Superior temporal gyrus (tissue), 1 donor: ENCODE results near the gene GUCD1.
A peak's percentile ranks its signal among the peaks of the same experiment; 100 is the strongest.

ENCODE experiments used
- DNase-seq: peaks from one replicate; pipeline ENCODE4 v3.0.0-alpha.2; 2016; ENCODE audit errors: extremely low spot score

The GUCD1 gene

GRCh38 chr22:24529898-24530297 is 25.0 kb downstream of the GUCD1 start:
- no peak for DNase-seq

GRCh38 chr22:24526191-24526590 is 28.7 kb downstream of the GUCD1 start:
- DNase-seq = no peak

- DNase-seq = peak; percentile 85
Observed at GRCh38 chr22:24525416-24526037, 29.4 kb downstream of the GUCD1 start.

- DNase-seq = no peak
Observed at GRCh38 chr22:24523873-24524272, 31.1 kb downstream of the GUCD1 start.

- peak; percentile 48 for DNase-seq
Observed at GRCh38 chr22:24521791-24522245, 33.1 kb downstream of the GUCD1 start.

DNA sequence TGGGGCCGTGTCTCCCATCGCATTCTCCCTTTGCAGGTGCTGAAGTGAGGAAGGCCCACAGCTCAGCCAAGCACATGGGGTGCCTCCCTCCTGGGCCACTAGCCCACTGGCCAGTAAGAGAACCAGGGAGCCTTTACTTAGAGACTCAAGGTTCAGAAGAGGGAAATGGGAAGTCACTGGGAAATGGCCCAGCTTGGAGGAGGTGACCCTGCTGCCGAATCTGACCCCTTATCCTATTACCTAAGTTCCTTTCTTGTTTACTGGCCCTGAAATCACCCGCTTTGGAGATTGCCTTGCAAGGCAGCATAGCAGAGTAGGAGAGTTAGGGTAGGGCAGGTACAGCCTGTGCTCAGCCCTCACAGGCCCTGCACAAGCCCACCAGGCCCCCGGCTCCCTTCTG is 35.4 kb downstream of the GUCD1 start:
- DNase-seq = no peak

DNA sequence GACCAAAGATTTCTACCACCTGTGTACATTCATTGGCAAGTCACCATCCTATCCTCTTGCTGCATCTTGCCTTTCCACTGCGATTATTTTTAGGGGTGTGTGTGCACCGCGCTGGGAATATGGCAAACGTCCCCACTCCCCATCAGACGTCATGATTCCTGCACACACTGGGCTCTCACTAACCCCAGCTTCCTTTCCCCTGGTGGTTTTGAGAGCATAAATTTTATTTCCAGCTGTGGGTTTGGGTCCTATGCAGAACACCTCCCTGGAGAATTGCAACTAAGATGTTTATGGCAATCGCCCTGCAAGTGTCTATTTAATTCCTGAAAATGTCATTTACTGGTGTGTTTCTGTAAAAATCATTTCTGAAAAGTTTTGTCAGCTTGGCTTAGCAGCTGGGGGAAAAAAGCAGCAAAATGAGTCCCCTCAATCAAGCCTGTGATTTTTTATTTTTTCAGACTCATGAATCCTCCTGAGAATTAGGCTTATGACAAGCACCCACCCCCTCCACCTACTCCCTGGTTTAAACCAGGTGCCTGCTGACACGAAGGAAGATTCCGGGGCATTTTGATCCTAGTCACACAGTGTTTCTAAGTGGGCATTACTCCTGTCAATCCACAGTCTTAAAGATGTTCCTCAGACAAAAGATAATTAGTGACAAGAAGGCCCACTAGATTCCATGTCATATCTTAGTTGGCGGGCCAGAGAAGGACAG is 36.0 kb downstream of the GUCD1 start:
- no peak for DNase-seq

GRCh38 chr22:24518228-24518627 is 36.7 kb downstream of the GUCD1 start:
- DNase-seq = no peak

GRCh38 chr22:24517446-24517845 is 37.5 kb downstream of the GUCD1 start:
- no peak for DNase-seq

DNA sequence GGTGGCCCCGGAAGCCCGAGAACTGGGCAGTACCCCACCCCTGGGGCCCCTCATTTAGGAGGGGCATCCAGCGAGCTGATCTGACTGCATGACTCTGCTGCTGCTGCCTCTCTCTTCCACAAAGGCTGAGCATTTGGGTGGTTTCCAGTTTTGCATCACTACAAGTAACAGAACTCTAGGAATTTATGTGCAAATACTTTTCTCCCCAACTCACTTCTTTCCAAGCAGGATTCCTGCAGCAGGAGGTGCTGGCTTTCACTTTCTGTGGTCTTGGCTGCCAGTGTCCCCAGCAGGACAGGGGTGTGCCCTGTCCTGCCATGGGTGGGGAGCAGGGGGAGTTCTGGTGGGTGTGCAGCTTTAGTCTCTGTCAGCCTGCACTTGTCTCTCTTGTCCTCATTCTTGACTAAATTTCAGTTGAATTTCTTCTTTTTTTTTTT is 38.6 kb downstream of the GUCD1 start:
- no peak for DNase-seq

DNA sequence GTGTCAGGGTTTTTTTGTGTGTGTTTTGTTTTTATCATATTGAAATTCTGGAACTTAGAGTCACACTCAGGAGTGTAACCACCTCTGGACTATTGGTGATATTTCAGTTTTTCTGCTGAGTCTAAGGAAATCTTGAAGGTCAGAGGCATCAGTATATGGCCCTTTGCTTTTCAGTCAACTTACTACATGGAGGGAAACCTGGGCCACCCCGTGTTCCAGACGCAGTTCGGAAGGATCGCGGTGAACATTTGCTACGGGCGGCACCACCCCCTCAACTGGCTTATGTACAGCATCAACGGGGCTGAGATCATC is 40.0 kb downstream of the GUCD1 start:
- DNase-seq = no peak

GRCh38 chr22:24514241-24515026 is 40.5 kb downstream of the GUCD1 start:
- DNase-seq = no peak

GRCh38 chr22:24513378-24514240 is 41.3 kb downstream of the GUCD1 start:
- no peak for DNase-seq

- DNase-seq = no peak
Observed at GRCh38 chr22:24512043-24512442, 42.9 kb downstream of the GUCD1 start.

DNA sequence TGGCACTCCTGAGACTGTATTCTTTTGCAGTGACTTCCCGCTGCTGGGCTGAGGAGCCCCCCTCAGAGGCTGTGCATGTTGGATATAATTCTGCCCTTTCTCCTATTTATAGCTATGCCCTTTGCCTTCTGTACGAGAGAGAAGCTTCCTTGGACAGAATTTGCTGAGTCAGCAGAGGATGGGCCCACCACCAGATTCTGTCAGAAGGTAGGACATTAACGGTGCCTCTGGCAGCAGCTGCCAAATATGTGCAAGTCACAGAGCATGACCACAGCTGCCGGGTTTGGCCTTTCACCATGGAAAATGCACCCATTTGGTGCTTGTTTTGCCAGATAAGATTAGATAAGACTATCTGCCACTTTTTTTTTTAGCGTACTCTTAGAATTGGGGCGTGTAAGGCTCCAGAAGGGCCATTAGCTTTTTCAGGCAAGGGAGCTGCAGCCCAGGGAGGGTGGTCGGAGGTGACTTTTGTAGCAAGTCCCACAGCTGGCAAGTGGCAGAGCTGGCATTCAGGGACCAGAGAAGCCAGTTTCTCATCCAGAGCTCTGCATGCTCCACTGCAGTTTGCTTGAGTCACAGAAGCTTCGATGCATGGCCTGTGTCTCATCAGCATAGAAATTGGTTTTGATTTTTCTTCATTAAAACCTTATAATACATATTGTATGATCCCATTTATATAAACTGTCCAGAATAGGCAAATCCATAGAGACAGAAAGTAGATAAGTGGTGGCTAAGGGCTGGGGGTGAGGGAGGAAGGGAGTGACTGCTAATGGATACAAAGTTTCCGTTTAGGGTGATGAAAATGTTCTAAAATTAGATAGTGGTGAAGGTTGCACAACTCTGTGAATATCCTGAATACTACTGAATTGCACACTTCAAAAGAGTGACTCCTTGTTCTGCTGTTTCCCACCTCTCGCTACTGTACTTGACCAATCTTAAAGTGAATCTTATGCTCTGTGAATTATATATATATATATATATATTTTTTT is 44.0 kb downstream of the GUCD1 start:
- DNase-seq = no peak

DNA sequence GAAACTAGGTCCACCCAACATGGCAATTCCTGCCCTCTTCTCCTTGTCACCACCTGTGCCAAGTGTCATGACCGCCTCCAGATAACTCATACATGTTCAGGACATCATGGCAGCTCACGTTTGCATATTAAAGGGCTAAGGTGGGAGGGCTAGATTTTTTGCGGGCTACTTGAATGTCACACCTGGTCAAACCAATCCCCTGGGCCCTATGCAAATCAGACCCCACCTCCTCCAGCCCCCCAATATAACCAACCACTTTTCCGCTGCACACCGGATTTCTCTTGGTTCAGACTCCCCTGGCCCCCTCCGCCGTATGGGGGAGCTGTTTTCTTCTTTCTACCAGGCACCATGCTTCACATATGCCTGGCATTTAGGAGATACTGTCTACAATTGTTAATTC is 47.2 kb downstream of the GUCD1 start:
- DNase-seq = no peak

GRCh38 chr22:24506802-24507438 is 48.0 kb downstream of the GUCD1 start:
- DNase-seq = no peak

DNA sequence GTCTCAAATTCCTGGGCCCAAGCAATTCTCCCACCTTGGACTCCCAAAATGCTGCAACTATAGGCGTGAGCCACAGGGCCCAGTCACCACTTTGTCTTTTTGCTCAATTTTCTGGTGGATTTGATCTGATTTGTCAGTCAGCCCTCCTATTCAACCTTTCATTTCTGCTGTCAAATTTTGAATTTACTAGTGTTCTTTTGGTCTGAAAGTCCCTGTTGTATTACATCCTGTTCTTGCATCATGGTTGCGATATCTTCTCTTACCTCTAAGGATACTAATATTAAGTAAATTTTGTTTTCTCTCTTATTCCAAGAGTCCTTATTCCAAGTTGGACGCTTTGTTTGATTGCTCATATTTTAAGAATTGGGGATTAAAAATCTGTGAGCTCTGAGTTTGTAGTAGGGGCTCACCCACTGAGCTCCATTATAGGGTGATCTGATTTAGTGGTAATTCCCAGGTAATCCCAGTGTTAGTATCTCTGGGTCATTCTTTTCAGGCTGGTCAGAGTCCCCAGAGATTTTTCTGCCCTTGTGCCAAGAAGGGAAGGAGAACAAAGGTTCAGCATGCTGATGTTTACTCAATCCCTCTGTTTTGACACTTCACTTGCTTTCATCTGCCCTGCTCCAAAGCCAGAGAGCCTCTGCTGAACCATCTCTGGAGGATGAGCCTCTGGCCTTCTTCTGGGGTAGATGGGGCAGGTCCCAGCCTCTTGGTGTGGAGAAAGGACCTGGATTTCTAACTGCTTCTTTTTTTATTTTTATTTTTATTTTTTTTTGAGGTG is 49.8 kb downstream of the GUCD1 start:
- no peak for DNase-seq

GRCh38 chr22:24504540-24504939 is 50.4 kb downstream of the GUCD1 start:
- no peak for DNase-seq
